Activated CD8-positive, alpha-beta memory T cell treated with anti-CD3 and anti-CD28 coated beads for 1 hour (primary cell): ENCODE data around the gene ST3GAL2.

ENCODE experiments used
- DNase-seq, 2 donors: peaks; one replicate each; pipeline ENCODE4 v3.0.0-alpha.2; 2020; ENCODE audit warnings: low read depth in 1 of 2; ENCODE audit errors: extremely low read depth in 1 of 2

Gene ST3GAL2

GRCh38 chr16:70438585-70438968 is 323 bp downstream of the ST3GAL2 start:
- DNase-seq: no peak

DNA sequence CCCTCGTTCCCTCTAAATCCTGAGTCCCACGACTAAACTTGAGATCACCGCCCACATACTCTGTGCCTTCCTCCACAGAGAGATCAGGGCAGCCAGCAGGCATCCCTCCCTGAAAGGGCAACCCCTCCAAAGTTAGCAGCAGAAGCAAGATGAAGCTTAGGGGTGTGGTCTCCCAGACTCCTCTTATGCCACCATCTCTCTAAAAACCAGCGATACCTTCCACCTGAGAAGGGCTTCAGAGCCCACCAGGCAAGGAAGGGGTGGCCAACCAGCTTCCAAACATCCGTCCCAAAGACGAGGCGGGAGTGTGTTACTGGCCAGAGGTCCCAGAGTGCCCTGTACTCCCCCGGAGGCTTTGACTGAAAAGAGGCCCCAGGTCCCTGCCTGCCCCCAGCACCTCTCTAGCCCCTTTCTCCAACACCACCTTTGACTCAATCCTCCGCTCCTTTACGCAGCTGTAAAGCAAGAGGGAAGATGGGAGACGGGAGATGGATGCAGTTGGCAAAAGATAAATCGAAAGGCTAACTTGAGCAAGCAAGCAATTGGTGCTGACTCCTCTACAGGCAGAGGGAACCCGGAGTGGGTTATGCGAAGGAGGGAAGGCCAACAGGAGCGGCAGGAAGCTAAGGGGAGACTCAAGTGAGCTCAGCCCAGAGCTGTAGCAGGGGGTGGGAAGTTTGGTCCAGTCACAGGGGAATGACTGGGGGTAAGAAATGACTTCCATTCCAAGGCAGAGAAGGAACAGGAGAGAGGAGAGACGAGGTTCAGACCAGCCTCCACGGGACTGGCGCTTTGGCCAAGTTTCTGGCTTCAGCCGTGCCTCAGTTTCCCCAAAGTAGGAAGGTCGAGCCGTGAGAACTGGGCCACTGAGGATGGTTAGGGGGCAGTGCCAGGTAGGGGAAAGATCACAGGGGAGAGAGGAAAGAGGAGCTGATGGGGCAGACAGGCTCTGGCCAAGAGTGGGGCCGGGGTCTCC is 1.0 kb downstream of the ST3GAL2 start:
- no peak for DNase-seq

- no peak for DNase-seq
Observed at GRCh38 chr16:70437017-70437581, 1.8 kb downstream of the ST3GAL2 start.

GRCh38 chr16:70434484-70435260 is 4.2 kb downstream of the ST3GAL2 start:
- no peak for DNase-seq

DNA sequence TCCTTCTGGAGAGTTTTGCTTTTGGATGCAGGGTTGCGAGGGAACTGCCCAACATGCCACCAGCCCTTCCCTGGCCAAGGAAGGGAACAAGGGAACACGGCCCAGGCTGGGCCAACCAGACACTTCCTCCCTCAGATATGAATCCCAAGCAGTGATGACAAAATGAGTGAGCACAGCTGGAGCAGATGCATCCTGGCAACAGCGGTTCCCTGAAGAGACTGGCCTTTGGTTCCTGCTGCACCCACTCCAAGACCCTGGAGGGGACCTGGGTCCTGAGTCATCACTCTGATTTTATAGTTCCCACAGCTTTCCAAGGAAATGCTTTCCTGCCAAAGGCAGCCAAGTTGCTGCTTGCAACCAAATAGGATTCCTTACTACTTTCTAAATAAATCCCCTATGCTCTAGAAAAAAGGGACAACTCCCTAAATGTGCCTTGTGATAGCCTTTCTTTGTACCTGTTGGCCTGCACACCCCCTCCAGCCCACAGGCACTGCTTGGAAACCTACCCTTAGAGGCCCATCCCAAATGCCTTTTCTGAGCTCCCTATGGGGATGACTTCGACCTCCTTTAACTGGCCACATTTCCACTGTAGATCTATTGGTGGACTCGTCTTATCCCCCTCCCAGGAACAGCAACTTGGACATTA is 5.3 kb downstream of the ST3GAL2 start:
- no peak for DNase-seq

- no peak for DNase-seq
Observed at GRCh38 chr16:70432723-70433457, 6.0 kb downstream of the ST3GAL2 start.

- DNase-seq: no peak
Observed at GRCh38 chr16:70432356-70432722, 6.6 kb downstream of the ST3GAL2 start.

DNA sequence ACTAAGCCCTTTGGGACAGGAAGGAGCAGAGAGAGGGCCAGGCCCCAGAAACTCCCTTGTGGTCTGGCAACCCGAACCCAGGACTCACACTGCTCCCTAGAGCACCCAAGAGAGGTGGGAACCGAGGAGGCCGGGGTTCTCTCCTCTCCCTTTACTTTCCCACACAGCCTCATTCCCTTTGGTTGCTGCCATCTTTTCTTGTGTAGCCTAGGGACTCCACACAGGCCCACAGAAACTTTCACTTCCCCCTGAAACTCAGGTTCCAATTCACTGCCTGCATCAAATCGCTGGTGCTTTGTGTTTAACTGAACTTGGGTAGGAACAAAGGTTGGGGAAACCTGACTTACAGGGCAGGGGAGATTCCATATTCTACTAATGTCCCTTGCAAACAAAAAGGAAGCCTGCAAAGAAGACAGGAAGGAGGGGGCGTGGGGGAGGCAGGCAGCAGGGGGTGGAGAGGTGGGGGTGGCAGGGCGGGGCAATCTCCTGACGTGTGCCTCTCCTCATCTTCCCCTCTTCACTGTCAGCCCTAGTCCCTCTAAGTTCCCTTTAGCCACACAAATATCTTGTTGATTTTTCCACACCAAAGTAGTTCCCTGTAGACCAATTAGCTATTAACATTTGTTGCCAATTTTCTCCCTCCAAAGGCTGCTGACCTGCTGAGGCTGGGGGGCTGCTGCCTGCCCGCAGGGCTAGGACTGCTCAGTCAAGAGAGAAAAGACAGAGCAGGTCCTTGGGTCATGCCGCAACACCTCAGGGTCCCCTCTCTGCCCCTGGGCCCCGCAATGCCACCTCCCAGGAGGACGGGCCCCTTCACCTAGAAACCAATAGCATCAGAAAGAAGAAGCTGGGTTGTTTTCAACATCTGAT is 8.0 kb downstream of the ST3GAL2 start:
- peak in 1 of 2 donors; percentile 24 for DNase-seq

GRCh38 chr16:70429888-70430666 is 8.8 kb downstream of the ST3GAL2 start:
- no peak for DNase-seq

DNA sequence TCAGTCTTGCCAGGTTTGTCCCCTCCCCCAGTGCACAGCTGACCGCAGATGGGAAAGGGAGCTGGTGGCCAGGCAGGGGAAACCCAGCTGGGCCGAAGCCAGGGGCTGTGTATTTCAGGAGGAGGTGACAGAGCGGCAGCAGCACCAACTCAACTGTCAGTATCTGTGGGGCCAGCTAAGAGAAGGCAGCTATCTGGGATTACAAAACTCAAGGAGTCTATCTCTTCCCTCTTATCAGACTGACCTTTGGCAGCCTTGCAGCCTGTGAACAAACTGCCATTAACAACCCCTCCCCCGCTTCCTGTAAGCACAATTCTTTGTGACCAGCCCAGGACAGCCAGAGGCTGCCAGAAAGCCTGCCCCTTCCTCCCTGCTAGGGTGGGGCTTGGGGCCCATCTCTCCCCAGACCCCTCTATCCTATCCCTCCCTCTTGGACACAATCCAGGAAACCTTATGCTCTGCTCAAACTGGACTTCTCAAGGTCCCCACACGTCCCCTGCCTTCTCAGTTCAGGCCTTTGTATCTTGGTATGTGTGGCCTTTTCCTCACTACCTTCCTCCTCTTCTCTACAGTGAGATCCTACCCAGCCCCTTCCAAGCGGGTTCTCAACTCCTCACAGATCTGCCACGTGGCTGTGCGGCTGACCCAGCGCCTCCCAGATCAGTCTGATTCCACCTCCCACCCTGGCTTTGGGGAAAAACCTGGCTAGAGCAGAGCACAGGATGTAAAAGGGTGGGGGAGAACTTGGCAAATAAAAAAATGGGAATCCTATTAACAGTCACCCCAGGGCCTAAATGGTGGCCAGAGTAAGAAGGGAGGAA is 10.5 kb downstream of the ST3GAL2 start:
- peak in 1 of 2 donors; percentile 27 for DNase-seq

GRCh38 chr16:70427786-70428177 is 11.1 kb downstream of the ST3GAL2 start:
- DNase-seq: no peak

DNA sequence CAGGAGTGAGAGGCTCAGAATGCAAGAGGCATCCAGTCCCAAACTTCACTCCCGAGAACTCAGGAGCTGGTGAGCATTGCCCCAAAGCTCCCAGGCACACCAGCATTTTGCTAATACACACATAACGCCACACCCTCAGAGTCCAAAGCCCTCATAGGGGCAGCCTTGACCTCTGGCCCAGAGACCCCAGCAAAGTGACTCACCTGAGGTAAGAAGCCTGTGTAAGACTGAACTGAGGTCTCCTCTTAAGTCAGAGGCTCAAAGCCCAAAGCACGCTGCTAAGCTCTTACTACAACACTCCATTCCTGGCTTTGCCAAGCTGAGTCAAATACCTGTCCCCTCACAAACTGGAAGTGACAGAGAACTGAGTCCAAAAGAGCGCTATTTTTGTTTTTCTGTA is 16.4 kb downstream of the ST3GAL2 start:
- no peak for DNase-seq

DNA sequence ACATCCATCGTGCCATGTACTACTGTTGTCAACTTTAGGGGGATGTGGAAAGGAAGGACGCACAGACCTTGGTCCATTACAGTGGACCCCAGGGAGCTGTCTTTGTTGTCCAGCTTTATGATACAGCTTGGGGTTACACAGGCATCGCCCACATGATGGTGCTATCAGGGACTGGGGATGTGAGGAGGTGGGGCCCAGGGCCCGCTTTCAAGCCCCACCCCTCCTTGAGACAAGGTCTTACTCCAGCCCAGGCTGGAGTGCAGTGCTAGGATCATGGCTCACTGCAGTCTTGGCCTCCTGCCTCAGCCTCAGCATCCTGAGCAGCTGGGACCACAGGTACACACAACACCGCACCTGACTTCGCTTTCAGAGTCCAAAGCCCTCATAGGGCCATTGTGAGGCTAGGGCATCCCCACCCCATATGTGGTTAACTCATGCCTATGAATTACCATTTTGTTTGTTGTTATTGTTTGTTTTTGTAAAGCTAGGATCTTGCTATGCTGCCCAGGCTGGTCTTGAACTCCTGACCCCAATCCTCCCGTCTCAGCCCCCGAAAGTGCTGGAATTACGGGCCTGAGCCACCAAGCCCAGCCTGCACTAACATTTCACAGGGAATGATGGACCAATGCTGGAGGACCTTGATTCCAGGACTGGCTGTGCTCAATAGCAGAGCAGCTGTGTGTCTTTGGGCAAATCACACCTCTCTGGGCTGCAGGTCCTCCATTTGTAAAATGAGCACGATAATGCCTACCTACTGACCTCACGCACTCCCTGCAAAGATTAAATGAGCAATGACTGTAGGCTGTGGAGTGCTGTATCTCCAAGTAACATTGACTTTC is 17.2 kb downstream of the ST3GAL2 start:
- DNase-seq: no peak

DNA sequence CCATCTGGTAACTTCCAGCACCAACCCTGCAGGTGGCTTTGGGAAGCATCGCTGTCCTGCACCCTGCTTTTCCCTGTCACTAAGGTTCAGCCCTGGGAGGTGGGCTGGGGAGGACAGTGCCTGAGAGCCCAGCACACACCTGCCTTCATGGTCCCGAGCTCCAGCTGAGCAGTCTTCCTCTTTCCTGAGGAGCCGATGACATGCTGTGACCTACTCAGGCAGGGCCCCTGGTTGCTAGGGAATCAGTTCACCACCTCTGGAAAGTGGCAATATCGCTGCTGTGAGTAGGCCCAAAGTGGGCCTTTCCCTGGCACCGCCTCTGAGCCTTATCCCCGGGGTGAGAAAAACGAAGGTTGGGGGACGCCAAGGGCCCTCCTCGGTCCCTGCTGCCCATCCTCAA is 17.9 kb downstream of the ST3GAL2 start:
- no peak for DNase-seq

DNA sequence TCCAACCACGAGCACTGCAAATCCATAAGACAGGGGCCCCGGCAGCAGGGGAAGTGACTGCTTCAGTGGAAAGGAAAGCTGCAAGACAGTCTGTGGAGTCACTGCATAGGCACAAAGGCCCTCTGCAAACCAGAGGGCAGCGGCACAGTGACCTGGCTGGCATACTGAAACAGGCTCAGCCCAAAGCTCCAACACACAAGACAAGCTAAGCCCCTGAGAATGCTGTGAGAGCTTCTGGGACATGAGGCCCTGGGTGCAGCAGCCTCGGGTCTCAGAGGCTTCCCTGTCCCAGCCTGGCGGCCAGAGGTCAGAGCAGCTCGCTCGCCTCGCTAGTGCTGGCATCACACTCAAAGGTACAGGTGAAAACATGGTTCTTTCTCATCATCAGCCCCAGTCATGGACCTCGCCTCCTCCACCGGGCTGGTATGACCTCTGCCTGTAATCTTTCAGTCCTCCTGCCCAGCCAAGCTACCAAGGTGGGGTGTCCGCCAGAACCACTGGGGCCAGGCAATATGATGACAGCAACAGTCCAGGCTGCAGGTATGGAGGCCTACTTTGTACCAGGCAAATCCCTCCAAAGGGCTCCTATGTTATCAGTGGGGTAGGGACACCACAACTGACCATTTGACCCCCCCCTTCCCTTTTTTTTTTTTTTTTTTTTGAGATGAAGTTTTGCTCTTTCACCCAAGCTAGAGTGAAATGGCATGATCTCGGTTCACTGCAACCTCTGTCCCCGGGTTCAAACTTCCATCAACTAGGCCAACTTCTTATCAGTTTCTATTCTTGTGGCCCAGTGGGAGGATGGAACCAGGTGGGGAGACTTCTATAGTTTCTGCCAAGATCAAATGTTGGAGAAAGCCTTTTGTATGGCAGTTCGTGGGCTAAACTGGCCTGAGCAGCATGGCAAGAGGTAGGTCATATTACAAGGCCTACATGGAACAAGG is 19.2 kb downstream of the ST3GAL2 start:
- no peak for DNase-seq

DNA sequence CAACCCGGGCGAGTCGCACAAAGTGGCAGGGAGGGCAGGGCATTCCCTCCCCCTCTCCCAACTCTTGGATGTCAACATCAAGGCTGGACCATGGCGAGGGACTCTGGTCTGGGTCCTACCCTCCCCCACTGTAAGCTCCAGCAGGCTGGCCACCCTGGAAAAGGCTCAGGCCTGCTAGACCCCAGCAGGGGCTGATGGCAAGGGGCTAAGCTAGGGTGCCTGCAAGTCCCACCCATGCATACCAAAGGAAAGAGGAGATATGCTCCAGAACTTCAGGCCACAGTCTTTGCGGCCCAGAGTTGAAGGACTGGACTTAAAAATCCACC is 19.9 kb downstream of the ST3GAL2 start:
- DNase-seq: no peak
